Mononuclear cell (primary cell): ENCODE results near the gene CRIM1. TPM values are rescaled to one million over a fixed set of nuclear protein-coding genes. Genes with fewer than 3 reads are reported as not detected.

ENCODE experiments used
- H3K27me3 ChIP-seq: 2 replicates; pipeline ENCODE4 v1.6.0; 2011; ENCODE audit warnings: low read length, control low read depth; ENCODE audit not compliant: insufficient read depth
- H3K4me1 ChIP-seq: 2 replicates; pipeline ENCODE4 v1.5.1; 2011; ENCODE audit warnings: mild to moderate bottlenecking, low read length, control low read depth; ENCODE audit not compliant: insufficient read depth
- H3K4me3 ChIP-seq: 2 replicates; pipeline ENCODE4 v1.5.1; 2011; ENCODE audit warnings: mild to moderate bottlenecking, low read length, moderate library complexity
- H3K9me3 ChIP-seq: 2 replicates; pipeline ENCODE4 v1.5.1; 2011; ENCODE audit warnings: low read depth, mild to moderate bottlenecking, control low read depth, low read length
- total RNA-seq: library from RNA; depleted of rRNA; stranded (reverse); fragments of >200 nt; gene quantifications from one replicate; pipeline ENCODE4 v1.2.3, GENCODE V29; 2012

Gene CRIM1
- total RNA-seq, 1 donor, result 2.7 TPM

- Histone ChIP-seq H3K27me3 (no peaks in the 10 kb centered on the region), H3K9me3 (no peaks in the 10 kb centered on the region), H3K4me1 (peaks cover 4% of the 10 kb centered on the region), H3K4me3 (no peak overlapping the region)
Measured at GRCh38 chr2:36520431-36520830, 164.9 kb downstream of the CRIM1 start.

GRCh38 chr2:36523153-36523552 is 167.6 kb downstream of the CRIM1 start:
- peaks cover 4% of the 10 kb centered on the region for H3K4me1 ChIP-seq

GRCh38 chr2:36525245-36525644 is 169.7 kb downstream of the CRIM1 start:
- Histone ChIP-seq H3K4me3 (no peak overlapping the region), H3K4me1 (no peaks in the 10 kb centered on the region), H3K9me3 (no peaks in the 10 kb centered on the region), H3K27me3 (no peaks in the 10 kb centered on the region)

More at GRCh38 chr2:36523153-36523552, 167.6 kb downstream of the CRIM1 start:
- Histone ChIP-seq H3K4me3 (no peak overlapping the region), H3K9me3 (no peaks in the 10 kb centered on the region), H3K27me3 (no peaks in the 10 kb centered on the region)

- H3K9me3 ChIP-seq, result no peaks in the 10 kb centered on the region
- peaks cover 9% of the 10 kb centered on the region for H3K4me1 ChIP-seq
- H3K27me3 ChIP-seq, result no peaks in the 10 kb centered on the region
- H3K4me3 ChIP-seq, result no peak overlapping the region
Measured at GRCh38 chr2:36526226-36526625, 170.6 kb downstream of the CRIM1 start.

GRCh38 chr2:36528274-36528673 is 172.7 kb downstream of the CRIM1 start:
- no peaks in the 10 kb centered on the region for H3K9me3 ChIP-seq

GRCh38 chr2:36528766-36529392 is 173.3 kb downstream of the CRIM1 start:
- peaks cover 11% of the 10 kb centered on the region for H3K4me1 ChIP-seq
- no peaks in the 10 kb centered on the region for H3K9me3 ChIP-seq
- no peak overlapping the region for H3K4me3 ChIP-seq
- no peaks in the 10 kb centered on the region for H3K27me3 ChIP-seq

More at GRCh38 chr2:36528274-36528673, 172.7 kb downstream of the CRIM1 start:
- no peaks in the 10 kb centered on the region for H3K27me3 ChIP-seq
- peaks cover 11% of the 10 kb centered on the region for H3K4me1 ChIP-seq
- no peak overlapping the region for H3K4me3 ChIP-seq

- Histone ChIP-seq H3K4me1 (peaks cover 11% of the 10 kb centered on the region), H3K4me3 (no peak overlapping the region), H3K27me3 (no peaks in the 10 kb centered on the region), H3K9me3 (no peaks in the 10 kb centered on the region)
Measured at GRCh38 chr2:36530178-36530982, 174.8 kb downstream of the CRIM1 start.

GRCh38 chr2:36530983-36531354 is 175.4 kb downstream of the CRIM1 start:
- Histone ChIP-seq H3K4me1 (peaks cover 11% of the 10 kb centered on the region), H3K27me3 (no peaks in the 10 kb centered on the region), H3K9me3 (no peaks in the 10 kb centered on the region), H3K4me3 (no peak overlapping the region)

GRCh38 chr2:36534275-36534799 is 178.8 kb downstream of the CRIM1 start:
- no peak overlapping the region for H3K4me3 ChIP-seq
- H3K9me3 ChIP-seq, result no peaks in the 10 kb centered on the region
- peaks cover 11% of the 10 kb centered on the region for H3K4me1 ChIP-seq
- no peaks in the 10 kb centered on the region for H3K27me3 ChIP-seq

GRCh38 chr2:36535099-36535498 is 179.5 kb downstream of the CRIM1 start:
- Histone ChIP-seq H3K27me3 (no peaks in the 10 kb centered on the region), H3K4me1 (peaks cover 11% of the 10 kb centered on the region), H3K9me3 (no peaks in the 10 kb centered on the region), H3K4me3 (no peak overlapping the region)

GRCh38 chr2:36536776-36537175 is 181.2 kb downstream of the CRIM1 start:
- no peaks in the 10 kb centered on the region for H3K27me3 ChIP-seq
- H3K4me1 ChIP-seq, result no peaks in the 10 kb centered on the region
- no peaks in the 10 kb centered on the region for H3K9me3 ChIP-seq
- H3K4me3 ChIP-seq, result no peak overlapping the region

- Histone ChIP-seq H3K27me3 (no peaks in the 10 kb centered on the region), H3K9me3 (no peaks in the 10 kb centered on the region), H3K4me1 (no peaks in the 10 kb centered on the region), H3K4me3 (no peak overlapping the region)
Measured at GRCh38 chr2:36538335-36538734, 182.8 kb downstream of the CRIM1 start.

GRCh38 chr2:36539631-36540030 is 184.1 kb downstream of the CRIM1 start:
- Histone ChIP-seq H3K27me3 (no peaks in the 10 kb centered on the region), H3K4me1 (no peaks in the 10 kb centered on the region), H3K4me3 (no peak overlapping the region), H3K9me3 (no peaks in the 10 kb centered on the region)

- no peaks in the 10 kb centered on the region for H3K27me3 ChIP-seq
- no peaks in the 10 kb centered on the region for H3K4me1 ChIP-seq
- no peak overlapping the region for H3K4me3 ChIP-seq
- no peaks in the 10 kb centered on the region for H3K9me3 ChIP-seq
Measured at GRCh38 chr2:36540986-36541754, 185.6 kb downstream of the CRIM1 start.
